GM18520 (cell line): ENCODE results near the gene LPIN3.

Source experiments
- ATAC-seq: cut with Tn5 transposase; IDR thresholded peaks from one replicate; pipeline ENCODE4 v1.9.1; 2021; ENCODE audit not compliant: unreplicated experiment

The LPIN3 gene

DNA sequence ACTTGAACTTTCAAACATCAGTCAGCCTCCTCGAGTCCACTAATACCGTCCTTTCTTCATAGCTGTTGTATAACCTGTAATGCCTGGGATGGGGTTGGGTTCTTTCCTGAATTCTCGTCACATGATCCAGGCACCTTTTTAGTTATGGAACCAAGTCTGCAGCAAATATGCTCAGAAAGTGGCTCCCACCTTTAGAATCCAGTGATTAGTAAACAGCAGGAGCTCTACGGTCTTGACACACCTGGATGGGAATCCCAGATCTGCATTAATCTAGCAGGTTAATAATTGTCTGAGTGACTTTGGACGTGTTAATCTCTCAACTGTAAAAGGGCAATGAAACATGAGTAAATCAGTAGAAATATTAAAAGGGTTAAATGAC is 22.4 kb upstream of the LPIN3 start:
- ATAC-seq = no peak

DNA sequence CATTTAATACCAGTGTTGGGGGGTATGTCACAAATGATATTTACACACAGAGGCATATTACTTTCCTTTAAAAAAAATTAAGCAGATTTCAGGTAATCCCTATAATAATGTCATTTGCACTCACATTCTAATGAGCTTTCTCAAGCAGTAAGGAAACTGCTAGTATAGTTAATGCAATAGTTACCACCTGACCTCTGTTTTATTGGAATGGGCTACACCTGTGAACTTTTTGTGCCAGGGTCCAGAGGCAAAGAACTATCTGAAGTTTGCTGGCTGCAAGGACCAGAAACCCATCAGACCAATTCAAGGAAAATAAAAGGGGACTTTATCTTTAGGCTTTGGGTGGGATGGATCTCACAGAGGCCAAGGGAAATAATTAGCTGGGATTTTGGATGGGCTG is 20.2 kb upstream of the LPIN3 start:
- no peak for ATAC-seq

DNA sequence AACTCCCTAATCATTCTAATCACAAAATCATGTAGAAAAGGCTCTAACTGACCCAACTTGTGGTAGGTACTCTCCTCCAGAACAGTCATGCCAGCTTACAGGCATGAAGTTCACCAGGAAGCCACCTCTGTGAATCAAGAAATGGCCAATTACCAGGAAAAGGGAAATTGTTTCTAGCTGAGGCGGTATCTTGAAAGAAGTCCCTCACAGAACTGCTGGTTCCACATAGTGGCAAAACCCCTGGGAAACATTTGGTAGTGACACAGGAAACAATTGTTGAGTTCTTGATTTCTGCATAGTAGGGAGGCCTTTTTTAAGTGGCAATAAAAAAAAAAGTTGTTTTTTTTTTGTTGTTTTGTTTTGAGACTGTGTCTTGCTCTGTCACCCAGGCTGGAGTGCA is 19.6 kb upstream of the LPIN3 start:
- no peak for ATAC-seq

DNA sequence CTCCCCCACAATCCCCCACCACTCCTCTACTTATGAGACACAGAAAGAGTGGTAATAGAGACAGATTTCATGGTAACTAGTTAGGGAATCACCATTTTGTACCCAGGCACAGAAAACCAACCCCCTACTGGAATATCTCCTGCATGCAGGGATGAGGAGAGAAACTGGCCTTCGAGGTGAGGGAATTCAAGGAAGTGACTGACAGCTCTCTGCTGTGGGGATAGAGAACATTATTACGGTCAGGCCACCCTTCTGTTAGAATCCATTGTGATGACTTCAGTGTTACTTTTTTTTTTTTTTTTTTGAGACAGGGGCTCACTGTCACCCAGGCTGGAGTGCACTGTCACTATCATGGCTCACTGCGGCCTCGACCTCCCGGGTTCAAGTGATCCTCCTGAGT is 13.4 kb upstream of the LPIN3 start:
- ATAC-seq = no peak

DNA sequence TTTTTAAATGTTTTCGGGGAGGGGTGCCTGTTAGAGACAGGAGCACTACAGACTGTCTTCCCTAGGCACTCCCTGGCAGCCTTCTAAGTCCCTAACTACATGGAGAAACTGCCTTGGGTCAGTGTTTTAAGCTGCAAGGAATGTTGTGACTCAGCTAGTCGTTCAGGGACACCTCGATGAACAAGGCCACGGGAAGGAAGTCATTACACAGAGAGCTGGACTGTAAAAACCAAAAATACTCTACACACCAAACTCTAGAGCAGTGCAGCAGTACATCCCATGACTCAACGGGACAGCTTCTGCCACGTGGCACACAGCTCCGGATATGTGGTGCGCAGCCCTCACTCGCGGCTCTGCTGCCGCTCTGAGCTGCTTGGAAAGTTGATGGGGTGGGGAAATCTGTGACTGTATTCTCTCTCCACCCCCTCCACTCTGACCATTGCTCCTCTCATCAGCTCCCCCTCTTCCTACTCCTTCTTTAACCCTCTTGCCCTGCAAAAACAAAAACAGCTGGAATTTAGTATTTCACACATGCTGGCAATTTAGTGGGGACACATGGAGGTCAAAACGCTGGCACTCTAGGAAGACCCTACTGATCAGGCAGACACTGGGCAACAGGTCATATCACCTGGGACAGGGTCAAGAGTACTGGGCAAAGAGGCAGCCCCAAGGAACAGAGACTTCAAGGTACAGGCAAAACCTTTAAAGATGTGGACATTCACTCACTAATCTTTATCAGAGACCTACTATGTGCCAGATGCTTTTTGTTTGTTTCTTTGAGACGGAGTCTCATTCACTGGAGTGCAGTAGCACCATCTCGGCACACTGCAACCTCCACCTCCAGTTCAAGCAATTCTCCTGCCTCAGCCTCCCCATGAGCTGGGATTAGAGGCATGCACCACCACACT is 10.9 kb upstream of the LPIN3 start:
- ATAC-seq = no peak

DNA sequence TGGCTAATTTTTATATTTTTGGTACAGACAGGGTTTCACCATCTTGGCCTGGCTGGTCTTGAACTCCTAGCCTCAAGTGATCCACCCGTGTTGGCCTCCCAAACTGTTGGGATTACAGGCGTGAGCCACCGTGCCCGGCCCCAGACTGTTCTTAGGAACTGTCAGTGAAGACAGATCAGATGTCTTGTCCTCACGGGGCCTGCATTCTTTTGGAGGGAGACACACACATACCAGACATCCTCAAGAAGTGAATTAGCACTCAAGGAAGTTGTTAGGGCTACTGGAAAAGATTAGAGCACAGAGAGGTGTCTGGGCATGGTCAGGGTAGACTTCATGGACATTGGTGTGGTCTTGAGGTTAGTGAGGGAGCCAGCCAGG is 10.3 kb upstream of the LPIN3 start:
- no peak for ATAC-seq

DNA sequence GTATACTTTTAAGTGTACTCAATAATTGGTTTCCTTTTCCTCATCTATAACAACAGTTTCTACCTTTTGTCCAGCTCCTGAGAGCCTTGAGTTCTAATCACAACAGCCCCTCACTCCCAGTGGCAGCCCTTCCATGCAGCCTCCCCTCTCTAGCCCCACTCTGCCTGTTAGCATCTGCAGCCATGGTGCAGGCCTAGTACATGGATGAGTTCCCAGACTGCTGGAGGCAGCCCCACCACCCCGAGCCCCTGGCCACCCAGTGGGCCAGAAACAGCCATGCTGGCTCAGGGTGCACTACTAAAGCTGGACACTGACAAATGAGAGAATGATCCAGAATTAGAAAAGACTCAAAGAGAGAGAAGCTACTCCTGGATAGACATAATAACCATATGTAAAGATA is 9.7 kb upstream of the LPIN3 start:
- ATAC-seq = no peak

DNA sequence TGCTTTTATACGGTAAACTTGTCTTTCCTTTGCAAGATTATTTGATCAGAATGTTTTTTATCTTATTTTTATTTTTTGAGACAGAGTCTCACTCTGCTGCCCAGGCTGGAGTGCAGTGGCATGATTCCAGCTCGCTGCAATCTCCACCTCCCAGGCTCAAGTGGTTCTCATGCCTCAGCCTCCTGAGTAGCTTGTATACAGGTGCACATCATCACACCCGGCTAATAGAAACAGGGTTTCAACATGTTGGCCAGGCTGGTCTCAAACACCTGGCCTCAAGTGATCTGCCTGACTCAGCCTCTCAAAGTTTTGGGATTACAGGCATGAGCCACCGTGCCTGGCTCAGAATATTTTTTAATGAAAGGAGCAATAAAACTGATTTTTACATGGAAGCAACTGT is 8.9 kb upstream of the LPIN3 start:
- ATAC-seq = no peak

DNA sequence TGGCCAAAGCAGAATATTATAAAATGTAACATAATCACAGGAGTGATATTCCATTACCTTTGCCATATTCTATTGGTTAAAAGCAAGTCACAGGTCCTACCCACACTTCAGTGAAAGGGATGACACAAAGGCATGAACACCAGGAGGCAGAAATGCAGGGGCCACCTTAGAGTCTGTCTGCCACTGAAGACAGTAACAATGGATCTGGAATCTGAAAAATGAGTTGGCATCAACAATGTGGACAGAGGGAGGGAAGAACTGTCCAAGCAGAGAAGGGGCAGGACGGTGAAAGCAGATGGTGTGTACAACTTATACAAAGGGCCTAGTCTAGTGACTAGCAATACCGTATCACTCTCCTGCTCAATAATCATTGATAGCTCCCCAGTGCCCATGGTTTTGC is 6.6 kb upstream of the LPIN3 start:
- no peak for ATAC-seq

DNA sequence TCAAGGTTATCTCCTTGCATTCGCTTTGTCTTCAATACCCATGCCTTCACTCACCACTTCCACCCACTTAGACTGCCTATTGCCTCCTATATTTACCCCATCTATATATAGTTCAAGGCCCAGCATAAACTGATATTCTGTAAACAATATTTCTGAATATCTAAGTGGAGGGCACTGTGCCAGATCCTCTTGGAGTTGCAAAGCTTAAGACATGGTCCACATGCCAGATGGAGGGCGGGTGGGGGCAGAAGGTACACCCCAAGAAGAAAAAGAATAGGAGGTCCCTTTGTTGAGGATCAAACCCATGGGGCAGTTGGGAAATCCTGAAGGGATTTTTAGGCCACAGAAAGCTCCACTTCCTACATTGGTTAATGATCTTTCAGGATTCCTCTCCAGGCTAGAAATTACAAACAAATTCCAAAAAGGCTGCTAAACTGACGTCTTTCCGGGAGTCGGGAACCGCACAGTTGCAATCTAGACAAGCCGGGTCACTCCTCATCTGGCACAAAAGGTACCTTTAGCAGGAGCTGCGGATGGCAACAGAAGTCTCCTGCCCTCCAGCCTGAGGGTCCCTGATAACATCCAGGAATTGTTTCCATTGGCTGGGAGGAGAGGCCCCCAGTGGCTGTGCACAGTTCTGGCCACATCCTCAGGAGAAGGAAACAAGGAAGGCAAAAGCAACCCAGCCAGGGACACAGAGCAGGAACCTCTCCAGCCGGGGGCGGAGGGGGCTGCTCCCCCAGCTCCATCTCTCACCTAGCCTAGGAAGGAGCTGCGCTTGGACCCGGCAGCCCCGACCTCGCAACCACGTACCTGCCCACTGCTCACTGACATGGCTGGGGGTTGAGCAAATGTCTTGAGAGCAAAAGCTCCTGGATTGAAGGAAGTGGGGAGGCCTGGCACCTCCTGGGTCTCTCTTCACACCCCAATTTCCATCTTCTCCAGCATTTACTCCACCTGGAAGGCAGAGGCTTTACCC is 5.9 kb upstream of the LPIN3 start:
- ATAC-seq = no peak

DNA sequence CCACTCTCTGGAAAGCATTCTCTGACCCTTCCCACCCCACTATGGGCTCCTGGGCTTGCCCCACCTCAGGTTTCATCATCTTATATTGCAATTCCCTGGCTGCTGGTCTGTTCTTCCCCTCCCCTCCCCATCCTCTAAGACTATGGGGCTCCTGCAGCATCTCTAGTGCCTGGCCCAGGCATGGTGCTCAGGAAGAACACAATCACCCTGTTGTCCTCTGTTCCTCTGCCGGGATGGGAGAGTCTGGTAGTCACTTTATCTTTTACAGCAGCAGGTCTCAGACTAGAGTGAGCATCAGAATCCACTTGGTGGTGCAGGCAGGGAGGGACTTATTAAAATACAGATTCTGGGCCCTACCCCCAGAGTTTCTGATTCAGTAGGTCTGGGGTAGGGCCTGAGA is 5.0 kb upstream of the LPIN3 start:
- ATAC-seq = no peak

DNA sequence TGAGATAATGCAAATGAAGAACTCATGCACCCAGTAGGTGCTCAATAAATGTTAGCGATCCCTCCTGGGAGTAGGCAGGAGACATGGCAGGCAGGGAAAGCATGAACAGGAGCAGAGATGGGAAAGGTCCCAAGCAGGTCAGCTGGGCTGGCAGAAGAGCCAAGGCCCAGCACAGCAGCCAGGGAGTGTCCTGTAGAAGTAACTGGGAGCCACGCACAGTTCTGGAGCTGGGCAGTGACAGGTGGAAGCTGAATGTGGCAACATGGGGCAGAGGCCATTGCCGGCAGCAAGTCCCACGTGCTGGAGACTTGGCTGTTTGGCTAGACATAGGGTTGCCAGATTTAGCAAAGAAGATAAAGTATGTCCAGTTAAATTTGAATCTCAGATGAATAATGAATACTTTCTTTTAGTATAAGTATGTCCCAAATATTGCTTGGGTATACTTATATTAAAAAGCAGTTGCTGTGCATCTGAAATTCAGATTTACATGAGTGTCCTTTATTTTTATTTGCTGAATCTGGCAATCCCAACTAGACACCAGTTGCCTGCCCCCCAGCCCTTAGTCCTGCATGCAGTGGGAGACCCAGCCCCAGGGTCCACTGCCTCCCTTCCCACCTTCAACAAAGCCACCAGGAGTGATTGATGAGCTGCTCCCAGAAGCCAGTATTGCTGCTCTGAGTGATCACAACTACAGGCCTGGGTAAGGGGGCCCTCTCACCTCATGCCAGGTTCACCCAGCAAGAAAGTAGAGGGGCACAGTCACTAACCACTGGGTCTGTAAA is 3.7 kb upstream of the LPIN3 start:
- ATAC-seq = no peak

DNA sequence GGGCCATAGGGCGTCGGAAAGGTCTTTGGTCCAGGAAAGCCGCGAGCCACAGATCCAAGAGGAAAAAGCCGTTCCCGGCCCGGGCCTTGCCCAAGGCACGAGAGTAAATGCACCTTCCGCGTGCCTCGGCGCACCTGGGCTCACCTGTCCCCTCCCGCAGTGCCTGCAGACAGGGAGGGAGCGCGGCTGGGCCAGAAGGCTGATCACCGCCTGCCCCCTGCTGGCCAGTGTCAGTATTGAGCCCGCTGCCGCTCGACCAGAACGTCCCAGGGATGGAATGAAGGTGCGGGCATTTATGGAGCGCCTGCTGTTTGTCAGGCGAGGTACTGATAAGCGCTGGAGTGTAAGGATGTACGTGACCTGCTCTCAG is 679 bp upstream of the LPIN3 start:
- no peak for ATAC-seq

DNA sequence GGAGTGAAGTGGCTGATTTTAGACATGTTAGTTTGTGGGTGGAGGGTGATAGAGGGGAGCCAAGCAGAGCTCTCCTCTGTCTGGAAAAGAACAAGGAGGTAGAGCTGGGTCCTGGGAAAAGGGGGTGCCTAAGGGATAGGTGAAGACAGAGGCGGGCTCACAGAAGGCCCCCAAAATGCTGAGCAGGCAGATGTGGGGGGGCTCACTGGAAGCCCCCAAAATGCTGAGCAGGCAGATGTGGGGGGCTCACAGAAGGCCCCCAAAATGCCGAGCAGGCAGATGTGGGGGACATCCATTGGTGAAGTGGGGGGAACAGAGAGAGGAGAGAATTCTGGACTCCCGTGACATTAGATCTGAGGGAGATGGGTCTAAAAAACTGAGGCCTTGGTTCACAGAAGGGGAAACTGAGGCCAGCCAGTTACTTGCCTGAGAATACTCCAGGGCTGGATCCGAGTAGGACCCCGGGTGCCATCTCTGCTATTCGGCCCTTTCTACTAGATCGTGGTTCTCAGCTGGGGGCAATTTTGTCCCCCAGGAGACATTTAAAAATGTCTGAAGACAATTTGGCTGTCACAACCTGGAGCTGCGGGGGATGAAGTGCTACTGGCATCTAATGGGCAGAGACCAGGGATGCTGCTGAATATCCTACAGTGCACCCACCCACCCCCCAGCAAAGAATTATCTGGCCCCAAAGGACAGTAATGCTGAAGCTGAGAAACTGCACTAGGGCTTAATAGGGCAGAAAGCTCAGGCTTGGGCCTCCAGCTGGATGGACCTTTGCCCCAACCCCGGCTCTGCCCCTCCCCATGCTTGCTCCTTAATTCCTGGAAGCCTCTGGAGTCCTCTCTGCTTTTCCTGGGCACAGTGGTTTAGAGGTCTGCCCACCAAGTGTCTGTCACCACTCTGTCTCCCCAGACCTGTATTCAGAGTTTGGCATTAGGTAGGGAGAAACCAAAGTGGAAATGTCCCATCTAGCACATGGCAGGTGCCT is 2.1 kb downstream of the LPIN3 start:
- no peak for ATAC-seq

DNA sequence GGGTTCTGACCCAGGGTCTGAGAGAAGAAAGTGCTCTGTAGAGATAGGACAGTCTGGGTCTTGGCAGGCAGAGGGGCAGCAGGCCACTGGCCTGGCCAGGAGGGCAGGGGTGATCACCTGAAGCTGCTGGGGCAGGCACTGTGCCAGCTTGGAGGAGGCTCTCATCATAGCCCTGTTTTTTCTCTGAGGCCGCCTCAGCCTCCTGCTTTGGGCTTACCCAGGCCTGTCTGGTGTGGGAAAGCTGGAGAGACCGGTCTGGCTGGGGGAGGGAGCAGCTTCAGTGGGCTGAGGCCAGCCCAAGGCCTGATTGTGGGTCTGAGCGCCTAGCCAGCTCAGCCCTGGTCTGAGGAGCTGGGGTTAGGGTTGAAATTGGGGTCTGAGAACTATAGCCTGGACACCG is 3.9 kb downstream of the LPIN3 start:
- ATAC-seq = no peak

DNA sequence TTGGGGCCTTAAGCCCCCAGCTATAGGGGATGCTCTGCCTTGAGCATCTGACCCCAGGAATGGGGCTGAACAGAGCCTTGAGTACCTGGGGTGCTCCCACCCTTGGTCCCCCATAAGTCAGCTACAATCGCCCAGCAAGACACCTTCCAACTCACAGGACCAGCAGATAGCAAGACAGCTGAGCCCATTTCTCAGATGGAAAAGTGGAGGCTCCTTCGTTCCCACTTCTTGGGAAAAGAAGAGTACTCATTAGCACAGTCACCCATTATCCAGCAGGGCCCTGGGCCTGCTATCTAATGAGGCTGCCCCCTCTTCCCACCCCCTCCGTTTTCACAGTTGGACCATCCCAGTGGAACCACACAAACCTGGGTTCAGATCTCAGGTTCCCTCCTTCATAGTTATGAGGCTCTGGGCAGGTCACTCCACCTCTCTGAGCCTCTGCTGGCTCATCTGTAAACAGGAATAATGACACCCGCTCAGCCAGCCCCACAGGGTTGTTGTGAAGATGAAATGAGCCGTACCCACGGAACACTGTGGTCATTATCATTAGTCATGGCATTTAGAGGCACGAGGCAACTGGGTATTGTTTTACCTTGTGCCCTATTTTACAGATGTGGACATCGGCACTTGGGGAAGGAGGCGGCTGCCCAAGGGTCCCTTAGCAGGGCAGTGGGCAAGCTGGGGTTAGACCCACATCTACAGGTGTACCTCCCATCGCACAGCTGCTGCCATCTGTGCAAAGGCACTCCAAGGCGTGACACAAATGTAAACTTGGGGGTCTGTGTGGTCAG is 4.5 kb downstream of the LPIN3 start:
- ATAC-seq = no peak

DNA sequence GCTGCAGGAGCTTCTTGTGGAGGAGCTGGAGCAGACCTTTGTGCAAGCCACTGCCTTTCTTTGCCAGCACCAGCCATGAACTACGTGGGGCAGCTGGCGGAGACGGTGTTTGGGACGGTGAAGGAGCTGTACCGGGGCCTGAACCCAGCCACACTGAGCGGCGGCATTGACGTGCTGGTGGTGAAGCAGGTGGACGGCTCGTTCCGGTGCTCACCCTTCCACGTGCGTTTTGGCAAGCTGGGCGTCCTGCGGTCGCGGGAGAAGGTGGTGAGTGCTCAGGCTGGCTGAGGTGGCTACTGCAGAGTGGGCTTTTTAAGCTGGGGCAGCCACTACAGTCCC is 5.1 kb downstream of the LPIN3 start:
- no peak for ATAC-seq

DNA sequence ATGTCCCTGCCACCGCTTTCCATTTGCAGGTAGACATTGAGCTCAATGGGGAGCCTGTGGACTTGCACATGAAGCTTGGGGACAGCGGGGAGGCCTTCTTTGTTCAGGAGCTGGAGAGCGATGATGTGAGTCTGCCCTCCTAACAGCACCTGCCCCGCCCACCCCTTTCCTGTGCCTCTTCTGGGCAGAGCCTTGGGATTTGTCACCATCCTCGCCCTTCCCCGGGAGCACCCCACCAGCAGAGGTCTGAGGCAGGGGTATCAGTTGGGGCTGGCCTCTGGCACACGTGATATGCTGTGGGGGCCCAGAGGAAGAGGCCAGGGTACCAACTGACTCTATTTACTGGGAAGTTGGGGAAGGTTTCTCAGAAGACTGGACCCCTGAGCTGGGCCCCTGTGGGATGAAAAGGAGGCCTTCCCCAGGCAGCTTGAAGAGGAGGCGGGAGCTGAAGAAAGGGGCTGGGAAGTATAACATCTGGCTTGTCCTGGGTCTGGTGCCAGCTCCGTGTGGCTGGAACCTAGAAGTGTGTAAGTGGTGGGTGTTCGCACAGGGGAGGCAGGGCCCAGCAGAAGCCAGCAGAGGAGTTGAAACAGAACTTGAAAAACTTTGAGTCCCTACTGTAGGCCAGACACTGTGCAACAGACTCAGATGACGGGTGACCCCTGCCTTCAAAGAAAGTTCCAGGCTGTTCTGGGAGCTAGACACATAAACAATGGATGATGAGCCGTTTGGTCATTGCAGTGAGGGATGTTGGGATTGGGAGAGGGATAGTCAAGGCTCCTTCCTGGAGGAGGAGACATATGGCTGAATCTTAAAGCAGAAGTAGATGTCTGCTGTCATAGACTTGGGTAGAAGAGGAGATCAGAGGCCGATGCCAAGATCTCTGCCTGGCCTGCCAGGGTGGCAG is 7.2 kb downstream of the LPIN3 start:
- ATAC-seq = no peak
